HG03571 (cell line): ENCODE results near the gene IFNAR2.
"Not testable (repeated sequence)": the region's sequence is repeated elsewhere in the genome, so short reads cannot be mapped to it uniquely, and the experiment has no call there.

Source experiments
- ATAC-seq: cut with Tn5 transposase; IDR thresholded peaks from one replicate; pipeline ENCODE4 v1.9.1; 2021; ENCODE audit not compliant: unreplicated experiment

IFNAR2 gene

DNA sequence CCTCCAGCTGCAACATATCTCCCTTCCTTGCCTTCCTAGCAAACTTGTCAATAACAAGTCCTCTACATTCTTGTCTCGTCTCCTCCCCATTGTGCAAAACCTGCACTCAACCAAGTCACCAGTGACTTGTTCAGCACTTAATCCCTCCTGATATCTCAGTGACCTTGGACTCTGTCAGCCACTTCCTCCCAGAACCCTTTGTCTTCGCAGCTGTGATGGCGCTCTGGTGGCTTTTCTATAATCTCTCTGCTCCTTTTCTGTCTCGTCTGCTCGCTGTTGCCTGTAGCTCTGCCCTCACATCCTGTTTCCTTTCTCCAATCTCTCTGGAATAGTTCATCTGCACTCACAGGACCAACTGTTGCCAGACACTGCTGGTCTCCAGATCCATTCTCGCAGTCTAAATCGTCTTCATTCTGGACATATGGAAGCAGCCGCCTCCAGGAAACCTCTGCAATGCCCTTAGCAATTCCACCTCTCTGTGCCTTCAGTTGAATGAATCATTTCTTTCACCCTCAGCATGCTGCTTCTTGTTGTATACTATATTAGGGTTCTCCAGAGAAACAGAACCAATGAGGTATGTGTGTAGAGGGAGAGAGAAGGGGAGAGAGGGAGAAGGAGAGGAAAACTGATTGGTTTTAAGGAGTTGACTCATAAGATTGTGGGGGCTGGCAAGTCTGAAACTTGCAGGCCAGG lies 17.4 kb upstream of the IFNAR2 start:
- ATAC-seq = no peak

DNA sequence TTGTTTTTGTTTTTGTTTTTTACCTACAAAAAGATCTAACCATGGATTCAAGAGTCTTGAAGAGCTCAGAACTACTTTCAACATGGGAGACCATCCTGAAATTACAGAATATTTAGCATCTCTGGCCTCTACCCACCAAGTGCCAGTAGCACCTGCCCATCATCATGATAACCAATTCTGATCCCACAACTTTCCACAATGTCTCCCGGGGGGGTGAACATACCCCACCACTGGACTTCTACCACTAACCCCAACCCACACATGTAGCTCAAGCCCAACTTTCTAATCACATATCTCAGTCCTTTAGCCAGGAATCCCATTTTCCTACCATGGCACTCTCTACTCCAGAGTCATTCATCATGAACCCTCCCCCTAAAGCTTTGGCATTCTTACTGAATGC lies 15.7 kb upstream of the IFNAR2 start:
- ATAC-seq = no peak

GRCh38 chr21:33217138-33217520 lies 12.6 kb upstream of the IFNAR2 start:
- ATAC-seq = no peak

DNA sequence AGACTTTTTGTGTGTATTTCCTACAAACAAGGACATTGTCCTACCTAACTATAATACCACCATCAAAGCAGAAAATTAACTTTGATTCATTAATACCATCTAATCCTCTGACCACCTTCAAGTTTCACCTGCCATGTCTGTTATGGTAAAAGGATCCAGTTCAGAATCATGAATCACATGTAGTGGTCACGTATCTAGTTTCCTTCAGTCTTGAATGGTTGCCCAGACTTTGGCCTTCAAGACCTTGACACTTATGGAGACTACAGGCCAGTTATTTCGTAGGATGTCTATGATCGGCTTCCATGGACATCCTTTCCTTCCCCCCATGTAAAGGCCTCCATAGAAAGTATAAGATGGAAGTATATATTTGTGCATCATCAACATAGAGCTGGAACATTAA lies 10.4 kb upstream of the IFNAR2 start:
- ATAC-seq = no peak

GRCh38 chr21:33219954-33220353 lies 9.8 kb upstream of the IFNAR2 start:
- ATAC-seq = no peak

- not testable (repeated sequence) for ATAC-seq
Measured at GRCh38 chr21:33225376-33225775, 4.4 kb upstream of the IFNAR2 start.

DNA sequence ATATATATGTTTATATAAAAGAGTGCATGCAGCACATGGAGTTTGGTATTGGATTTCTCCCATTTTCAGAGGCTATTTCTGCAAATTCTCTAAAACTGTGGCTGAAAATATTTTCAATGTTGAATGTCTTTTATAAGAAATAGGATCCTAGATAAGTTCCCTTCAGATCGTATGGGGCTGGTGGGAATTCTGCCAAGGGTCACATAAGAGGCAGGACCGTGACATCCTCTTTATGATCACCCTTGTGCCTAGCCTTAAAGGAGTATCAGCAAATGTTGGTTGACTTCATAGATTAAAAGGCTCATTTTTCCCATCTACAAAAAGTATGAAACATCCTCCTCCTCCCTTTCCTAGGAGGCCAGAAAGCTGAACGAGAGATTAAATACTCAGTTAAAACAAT lies 1.3 kb upstream of the IFNAR2 start:
- ATAC-seq = no peak

DNA sequence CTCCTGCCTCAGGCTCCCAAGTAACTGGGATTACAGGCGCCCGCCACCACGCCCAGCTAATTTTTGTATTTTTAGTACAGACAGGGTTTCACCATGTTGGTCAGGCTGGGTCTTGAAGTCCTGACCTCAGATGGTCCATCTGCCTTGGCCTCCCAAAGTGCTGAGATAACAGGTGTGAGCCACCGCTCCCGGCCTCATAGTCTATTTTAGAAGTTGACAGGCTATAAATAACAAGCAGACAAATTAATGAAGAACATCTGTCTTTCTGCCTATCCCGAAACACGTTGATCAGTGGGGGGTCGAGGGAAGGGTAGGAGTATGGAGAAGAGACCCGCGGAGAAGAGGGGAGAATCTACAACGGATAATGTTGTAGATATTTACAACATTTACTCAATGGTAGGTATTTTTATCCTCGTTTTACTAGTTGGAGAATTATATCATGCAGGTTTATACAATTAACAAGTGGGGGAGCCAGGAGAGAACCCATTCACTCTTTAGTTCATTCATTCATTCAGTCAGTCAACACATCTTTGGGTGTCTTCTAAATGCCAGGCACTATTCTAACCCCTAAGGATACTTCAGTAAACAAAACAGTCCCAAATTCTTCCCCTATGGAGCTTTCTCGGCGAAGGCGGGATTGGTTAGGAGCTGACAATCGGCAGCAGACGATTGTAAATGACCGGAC lies 497 bp upstream of the IFNAR2 start:
- ATAC-seq = no peak

- peak; percentile 15 for ATAC-seq
Measured at GRCh38 chr21:33230545-33231324, 997 bp downstream of the IFNAR2 start.

GRCh38 chr21:33231526-33231925 lies 1.8 kb downstream of the IFNAR2 start:
- ATAC-seq = no peak

- no peak for ATAC-seq
Measured at GRCh38 chr21:33232291-33233034, 2.7 kb downstream of the IFNAR2 start.

GRCh38 chr21:33234635-33235520 lies 5.1 kb downstream of the IFNAR2 start:
- no peak for ATAC-seq

DNA sequence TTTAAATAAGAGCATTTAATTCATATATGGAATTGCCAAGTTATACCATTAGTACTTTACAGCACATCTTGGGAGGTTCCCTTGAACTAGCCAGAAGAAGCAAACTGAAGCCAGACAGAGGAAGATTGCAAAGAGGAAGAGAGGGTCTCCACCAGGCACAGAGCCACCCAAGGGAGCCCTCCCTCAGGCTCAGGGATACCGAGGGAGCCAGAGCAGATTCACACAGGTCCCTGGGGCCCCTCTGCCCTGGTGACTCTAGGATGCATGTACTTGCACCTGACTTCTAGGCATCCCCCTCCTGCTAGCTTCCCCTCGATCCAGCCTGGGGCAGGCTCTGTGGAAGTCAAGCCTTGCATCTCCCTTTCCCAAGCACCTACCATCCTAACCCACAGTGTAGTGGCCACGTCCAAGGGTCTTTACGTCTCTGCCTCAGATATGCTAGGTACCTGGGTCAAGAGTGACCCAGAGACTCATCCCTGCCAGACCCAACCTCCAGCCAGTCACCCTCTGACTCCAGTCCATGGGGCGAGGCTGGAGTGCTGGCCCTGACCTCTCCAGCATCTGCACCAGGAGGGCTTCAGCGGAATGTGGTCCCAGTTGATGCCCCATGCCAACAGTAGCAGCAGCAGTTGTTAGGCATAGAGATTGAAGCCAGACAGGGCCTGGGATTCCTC lies 6.4 kb downstream of the IFNAR2 start:
- no peak for ATAC-seq

- ATAC-seq = no peak
Measured at GRCh38 chr21:33236766-33237165, 7.0 kb downstream of the IFNAR2 start.

- no peak for ATAC-seq
Measured at GRCh38 chr21:33237486-33237885, 7.7 kb downstream of the IFNAR2 start.

- ATAC-seq = peak; percentile 9
Measured at GRCh38 chr21:33238146-33238545, 8.4 kb downstream of the IFNAR2 start.

DNA sequence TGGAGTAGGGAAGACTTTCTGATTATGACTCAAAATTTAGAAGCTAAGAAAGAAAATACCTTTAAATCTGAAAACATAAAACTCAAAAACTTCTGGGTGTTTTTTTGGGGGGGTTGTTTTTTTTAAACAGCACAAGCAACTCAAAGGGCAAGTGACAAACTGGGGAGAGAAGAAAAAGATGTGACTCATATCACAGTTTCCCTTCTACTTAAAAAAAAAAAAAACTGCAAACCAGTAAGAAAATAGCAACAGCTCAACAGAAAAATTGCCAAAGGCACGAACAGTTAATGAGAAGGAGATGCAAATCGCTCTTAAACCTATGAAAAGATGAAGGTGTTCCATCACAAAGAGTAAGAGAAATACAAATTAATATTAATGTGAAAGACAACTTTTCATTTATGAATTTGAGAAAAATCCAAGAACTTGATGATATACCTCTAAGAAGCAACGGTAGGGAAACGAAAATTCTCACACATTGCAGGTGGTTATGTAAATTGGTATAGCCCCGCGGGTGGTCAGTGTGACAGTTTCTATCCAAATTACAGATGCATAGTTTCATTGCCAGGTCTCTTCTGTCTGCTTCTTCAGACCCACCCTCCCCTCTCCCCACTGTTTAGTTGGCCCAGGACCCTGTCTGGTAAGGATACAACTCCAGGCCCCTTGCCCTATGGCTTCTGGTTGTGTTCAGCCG lies 9.0 kb downstream of the IFNAR2 start:
- ATAC-seq = peak; percentile 64

DNA sequence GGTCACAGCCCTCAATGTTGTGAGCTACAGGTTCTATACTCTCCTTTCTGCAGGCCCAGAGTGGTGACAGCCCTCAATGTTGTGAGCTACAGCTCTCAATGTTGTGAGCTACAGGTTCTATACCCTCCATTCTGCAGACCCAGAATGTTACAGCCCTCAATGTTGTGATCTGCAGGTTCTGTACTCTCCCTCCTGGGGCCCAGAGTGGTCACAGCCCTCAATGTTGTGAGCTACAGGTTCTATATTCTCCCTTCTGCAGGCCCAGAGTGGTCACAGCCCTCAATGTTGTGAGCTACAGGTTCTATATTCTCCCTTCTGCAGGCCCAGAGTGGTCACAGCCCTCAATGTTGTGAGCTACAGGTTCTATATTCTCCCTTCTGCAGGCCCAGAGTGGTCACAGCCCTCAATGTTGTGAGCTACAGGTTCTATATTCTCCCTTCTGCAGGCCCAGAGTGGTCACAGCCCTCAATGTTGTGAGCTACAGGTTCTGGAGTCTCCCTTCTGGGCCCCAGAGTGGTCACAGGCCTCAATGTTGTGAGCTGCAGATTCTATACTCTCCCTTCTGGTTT lies 9.9 kb downstream of the IFNAR2 start:
- ATAC-seq = not testable (repeated sequence)

- no peak for ATAC-seq
Measured at GRCh38 chr21:33240404-33240803, 10.7 kb downstream of the IFNAR2 start.
